Aorta (tissue), 5 donors: Measurements from ENCODE around the gene SPRY2. TPM values are rescaled to one million over a fixed set of nuclear protein-coding genes. Genes with fewer than 3 reads are reported as not detected.

Experiments
- ATAC-seq: fragments of 200-7000 bp; cut with Tn5 transposase; one replicate; pipeline ENCODE4 v1.9.1; 2022; ENCODE audit warnings: moderate library complexity; ENCODE audit not compliant: low FRiP score
- DNase-seq, 2 donors: peaks; one replicate each; pipeline ENCODE4 v3.0.0-alpha.2; 2020
- H3K27ac ChIP-seq, 2 donors: one replicate each; pipeline ENCODE4 v1.5.1; 2013; ENCODE audit warnings: low read length in 2 of 2, mild to moderate bottlenecking in 2 of 2, moderate library complexity in 2 of 2, control low read depth in 1 of 2, inconsistent platforms in 1 of 2, low read depth in 1 of 2
- H3K27me3 ChIP-seq, 2 donors: one replicate each; pipeline ENCODE4 v1.6.1; 2013; ENCODE audit warnings: control low read depth in 1 of 2, low read length in 1 of 2, mild to moderate bottlenecking in 1 of 2, moderate library complexity in 1 of 2; ENCODE audit not compliant: insufficient read depth in 2 of 2, control insufficient read depth in 1 of 2
- H3K36me3 ChIP-seq, 2 donors: one replicate each; pipeline ENCODE4 v1.6.1; 2013; ENCODE audit warnings: control low read depth in 1 of 2, low read length in 1 of 2, mild to moderate bottlenecking in 1 of 2; ENCODE audit not compliant: insufficient read depth in 2 of 2, control insufficient read depth in 1 of 2
- H3K4me1 ChIP-seq, 2 donors: one replicate each; pipeline ENCODE4 v1.6.1; 2013; ENCODE audit warnings: low read length in 2 of 2, control low read depth in 1 of 2, mild to moderate bottlenecking in 1 of 2, moderate library complexity in 1 of 2; ENCODE audit not compliant: insufficient read depth in 2 of 2, control insufficient read depth in 1 of 2
- H3K4me3 ChIP-seq, 2 donors: one replicate each; pipeline ENCODE4 v1.5.1; 2013; ENCODE audit warnings: low read length in 2 of 2, control low read depth in 1 of 2, mild to moderate bottlenecking in 1 of 2
- H3K9me3 ChIP-seq: one replicate; pipeline ENCODE4 v1.6.1; 2013; ENCODE audit warnings: mild to moderate bottlenecking, low read length; ENCODE audit not compliant: control insufficient read depth
- WGBS, 2 donors: extraction: QIAGEN DNeasy Blood & Tissue Kit; methylation state at CpG; one replicate each; pipeline ENCODE4 v1.1.7; 2013; 5-methylcytosine and 5-hydroxymethylcytosine counted together
- intact Hi-C, 2 donors: fragments of 100-400 bp; cut with DNase I; formaldehyde crosslinking; loops; one replicate each; pipeline versions ENCODE4 v1.14.2 to v1.15.0; 2022
- polyA plus RNA-seq, 2 donors: library from polyadenylated mRNA; stranded (reverse); fragments of 200-250 nt; gene quantifications; one replicate each; pipeline ENCODE4 v1.2.3, GENCODE V29; 2013
- total RNA-seq, 2 donors: library from RNA; stranded (reverse); fragmentation: NEBNext Ultra II Directional; extraction: Animal tissue kit (Norgen Biotek cat#: 25700); gene quantifications; one replicate each; pipeline ENCODE4 v1.2.1, GENCODE V29; 2021
- donor health status: healthy with polysubstance abuse.
- donor health status: Bipolar disorder and iron deficiency.
- donor health status: DM: no; HTN: no; CAD: no.
- donor health status: DM: no; HTN: no; CAD: no.
- donor health status: DM: yes; HTN: yes; CAD: no.

Gene SPRY2
- total and polyA plus RNA-seq, 4 donors = 20.0 to 48.9 (median 42.2) TPM

- H3K9me3 ChIP-seq = no peaks in the 10 kb centered on the region
- DNase-seq (no peak), ATAC-seq (no peak)
- intact Hi-C loops = no loop called here
- no peak overlapping the region for H3K27ac ChIP-seq
- H3K4me1 ChIP-seq = no peaks in the 10 kb centered on the region
- 68% methylated on average over 2 of the region's 2 CpGs for WGBS, 2 donors
- no peaks in the 10 kb centered on the region for H3K36me3 ChIP-seq
- H3K4me3 ChIP-seq = no peak overlapping the region
- no peaks in the 10 kb centered on the region for H3K27me3 ChIP-seq
These were observed 43.4 kb downstream of the SPRY2 start for GRCh38 chr13:80297503-80297902.

- Histone ChIP-seq H3K36me3 (no peaks in the 10 kb centered on the region), H3K4me1 (no peaks in the 10 kb centered on the region), H3K27ac (no peak overlapping the region), H3K9me3 (no peaks in the 10 kb centered on the region), H3K4me3 (no peak overlapping the region), H3K27me3 (no peaks in the 10 kb centered on the region)
- no peak for ATAC-seq
- no peak for DNase-seq
- intact Hi-C loops = no loop called here
These were observed 43.8 kb downstream of the SPRY2 start for GRCh38 chr13:80297094-80297493.

- Histone ChIP-seq H3K36me3 (no peaks in the 10 kb centered on the region), H3K27me3 (no peaks in the 10 kb centered on the region), H3K4me1 (no peaks in the 10 kb centered on the region), H3K9me3 (no peaks in the 10 kb centered on the region), H3K27ac (no peak overlapping the region), H3K4me3 (no peak overlapping the region)
- WGBS, 2 donors = 73% methylated on average over 7 of the region's 7 CpGs
- peak in 1 of 2 donors; percentile 57 for DNase-seq
- intact Hi-C loops = no loop called here
- no peak for ATAC-seq
These were observed 44.3 kb downstream of the SPRY2 start for GRCh38 chr13:80296638-80297037.

- no peaks in the 10 kb centered on the region for H3K27me3 ChIP-seq
- H3K9me3 ChIP-seq = no peaks in the 10 kb centered on the region
- H3K36me3 ChIP-seq = no peaks in the 10 kb centered on the region
- ATAC-seq (no peak), DNase-seq (no peak)
- WGBS, 2 donors = 86 to 91% methylated on average over 1 of the region's 1 CpG
- H3K27ac ChIP-seq = no peak overlapping the region
- intact Hi-C loops = no loop called here
- no peak overlapping the region for H3K4me3 ChIP-seq
- no peaks in the 10 kb centered on the region for H3K4me1 ChIP-seq
These were observed 50.3 kb downstream of the SPRY2 start for GRCh38 chr13:80290591-80290990.
